22Rv1 (cell line): ENCODE data around the gene WBP2.

Experiments used
- CTCF ChIP-seq: fragments of 450-650 bp; IDR thresholded peaks from 2 replicates; pipeline ENCODE4 v1.5.1; 2017; ENCODE audit warnings: mild to moderate bottlenecking
- ZFX ChIP-seq: fragments of 450-650 bp; IDR thresholded peaks from 2 replicates; pipeline ENCODE4 v1.6.1; 2017; ENCODE audit warnings: antibody characterized with exemption, borderline replicate concordance

GRCh38 chr17:75819116-75819515 is 36.0 kb downstream of the WBP2 start:
- TF ChIP-seq CTCF (no peak), ZFX (no peak)
